ENCODE results near the gene MRPL34.
A peak's percentile ranks its signal among the peaks of the same experiment; 100 is the strongest.

The MRPL34 gene

GRCh38 chr19:17326595-17326966 is 20.9 kb downstream of the MRPL34 start:
- TF ChIP-seq, protein P1, sequence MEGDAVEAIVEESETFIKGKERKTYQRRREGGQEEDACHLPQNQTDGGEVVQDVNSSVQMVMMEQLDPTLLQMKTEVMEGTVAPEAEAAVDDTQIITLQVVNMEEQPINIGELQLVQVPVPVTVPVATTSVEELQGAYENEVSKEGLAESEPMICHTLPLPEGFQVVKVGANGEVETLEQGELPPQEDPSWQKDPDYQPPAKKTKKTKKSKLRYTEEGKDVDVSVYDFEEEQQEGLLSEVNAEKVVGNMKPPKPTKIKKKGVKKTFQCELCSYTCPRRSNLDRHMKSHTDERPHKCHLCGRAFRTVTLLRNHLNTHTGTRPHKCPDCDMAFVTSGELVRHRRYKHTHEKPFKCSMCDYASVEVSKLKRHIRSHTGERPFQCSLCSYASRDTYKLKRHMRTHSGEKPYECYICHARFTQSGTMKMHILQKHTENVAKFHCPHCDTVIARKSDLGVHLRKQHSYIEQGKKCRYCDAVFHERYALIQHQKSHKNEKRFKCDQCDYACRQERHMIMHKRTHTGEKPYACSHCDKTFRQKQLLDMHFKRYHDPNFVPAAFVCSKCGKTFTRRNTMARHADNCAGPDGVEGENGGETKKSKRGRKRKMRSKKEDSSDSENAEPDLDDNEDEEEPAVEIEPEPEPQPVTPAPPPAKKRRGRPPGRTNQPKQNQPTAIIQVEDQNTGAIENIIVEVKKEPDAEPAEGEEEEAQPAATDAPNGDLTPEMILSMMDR (IDR thresholded peaks at IDR 0.05), result no peak
- Mint-ChIP-seq H3K4me3 (peak overlapping the region; percentile 54), H3K36me3 (ENCODE audit: low read depth) (peaks cover 23% of the 10 kb centered on the region), H3K27ac (no peak overlapping the region), H3K27me3 (ENCODE audit: low read depth, poor library complexity) (peaks cover 24% of the 10 kb centered on the region), H3K9me3 (no peaks in the 10 kb centered on the region), H3K4me1 (peaks cover 25% of the 10 kb centered on the region)
- no peak for DNase-seq

DNA sequence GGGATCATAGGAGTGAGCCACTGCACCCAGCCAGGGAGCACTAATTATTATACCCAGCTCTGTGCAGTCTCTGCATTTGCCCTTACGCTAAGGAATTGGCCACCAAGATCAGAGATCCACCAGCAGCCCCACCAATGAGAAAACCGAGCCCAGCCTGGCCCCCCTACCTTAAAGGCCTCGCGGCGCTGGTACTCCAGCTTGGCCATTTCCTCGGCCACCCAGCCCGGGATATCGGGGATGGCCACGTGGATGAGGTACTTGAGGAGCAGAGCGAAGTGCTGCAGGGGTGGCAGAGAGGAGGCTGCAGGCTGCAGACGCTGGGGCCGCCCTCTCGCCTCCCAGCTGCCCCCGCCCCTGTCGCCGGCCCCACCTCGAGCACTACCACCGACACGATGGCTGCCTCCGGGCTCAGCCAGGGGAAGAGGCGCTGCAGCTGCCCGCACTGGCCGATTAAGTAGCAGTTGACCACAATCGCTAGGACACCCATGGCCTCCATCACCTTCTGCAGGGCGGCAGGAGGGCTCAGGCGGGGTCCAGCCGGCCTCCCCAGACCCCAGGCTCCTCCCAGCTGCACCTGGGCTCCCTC is 21.5 kb downstream of the MRPL34 start:
- TF ChIP-seq, protein P1 (IDR thresholded peaks at IDR 0.05), result no peak
- H3K27me3 Mint-ChIP-seq (ENCODE audit: low read depth, poor library complexity), result peaks cover 27% of the 10 kb centered on the region
- peaks cover 25% of the 10 kb centered on the region for H3K4me1 Mint-ChIP-seq
- H3K9me3 Mint-ChIP-seq, result no peaks in the 10 kb centered on the region
- peaks cover 24% of the 10 kb centered on the region for H3K36me3 Mint-ChIP-seq (ENCODE audit: low read depth)
- no peak for DNase-seq
- H3K27ac Mint-ChIP-seq, result peak overlapping the region; percentile 64
- peak overlapping the region; percentile 87 for H3K4me3 Mint-ChIP-seq

DNA sequence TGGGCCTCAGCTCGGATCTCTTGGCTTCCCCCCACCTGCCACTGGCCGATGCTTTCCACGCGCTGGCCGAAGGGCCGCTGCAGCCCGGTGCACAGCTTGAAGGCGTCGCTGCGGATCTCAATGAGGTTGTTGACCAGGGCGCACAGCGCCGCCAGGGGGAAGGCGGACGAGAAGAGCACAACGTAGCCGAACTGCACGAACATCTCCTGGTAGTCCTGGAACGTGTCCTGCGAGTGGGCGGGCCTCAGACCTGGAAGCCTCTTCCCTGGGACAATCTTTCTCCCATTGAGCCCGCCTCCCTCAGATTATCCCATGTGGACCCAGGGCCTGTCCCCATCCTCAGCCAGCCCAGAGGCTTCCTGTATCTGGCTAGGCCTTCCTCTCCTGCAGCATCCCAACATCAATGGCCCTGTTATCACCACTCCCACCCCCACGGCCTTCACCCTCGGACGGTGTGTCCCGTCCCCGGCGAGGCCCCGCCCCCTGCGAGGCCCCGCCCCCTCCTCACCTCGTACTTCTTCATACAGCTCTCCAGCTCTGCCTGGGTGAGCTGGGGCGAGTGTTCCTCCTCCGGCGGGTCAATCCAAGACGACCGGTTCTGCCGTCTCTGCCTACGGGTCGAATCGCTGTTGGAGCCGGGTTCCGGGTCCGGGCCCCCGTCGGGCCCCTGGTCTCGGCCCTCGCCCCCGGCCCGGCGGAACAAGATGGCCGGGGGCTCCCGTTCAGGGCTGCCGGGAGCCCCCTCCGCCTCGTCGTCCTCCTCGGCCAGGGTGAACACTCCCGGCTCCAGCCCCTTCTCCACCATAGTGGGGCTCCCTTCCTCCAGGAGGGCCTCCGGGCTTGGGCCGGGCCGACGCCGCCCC is 22.2 kb downstream of the MRPL34 start:
- peak overlapping the region; percentile 87 for H3K4me3 Mint-ChIP-seq
- peak overlapping the region; percentile 66 for H3K27ac Mint-ChIP-seq
- peaks cover 26% of the 10 kb centered on the region for H3K36me3 Mint-ChIP-seq (ENCODE audit: low read depth)
- H3K9me3 Mint-ChIP-seq, result no peaks in the 10 kb centered on the region
- H3K27me3 Mint-ChIP-seq (ENCODE audit: low read depth, poor library complexity), result peaks cover 27% of the 10 kb centered on the region
- peaks cover 30% of the 10 kb centered on the region for H3K4me1 Mint-ChIP-seq
- peak; percentile 87 for DNase-seq
- TF ChIP-seq, protein P1 (IDR thresholded peaks at IDR 0.05), result peak; percentile 67

DNA sequence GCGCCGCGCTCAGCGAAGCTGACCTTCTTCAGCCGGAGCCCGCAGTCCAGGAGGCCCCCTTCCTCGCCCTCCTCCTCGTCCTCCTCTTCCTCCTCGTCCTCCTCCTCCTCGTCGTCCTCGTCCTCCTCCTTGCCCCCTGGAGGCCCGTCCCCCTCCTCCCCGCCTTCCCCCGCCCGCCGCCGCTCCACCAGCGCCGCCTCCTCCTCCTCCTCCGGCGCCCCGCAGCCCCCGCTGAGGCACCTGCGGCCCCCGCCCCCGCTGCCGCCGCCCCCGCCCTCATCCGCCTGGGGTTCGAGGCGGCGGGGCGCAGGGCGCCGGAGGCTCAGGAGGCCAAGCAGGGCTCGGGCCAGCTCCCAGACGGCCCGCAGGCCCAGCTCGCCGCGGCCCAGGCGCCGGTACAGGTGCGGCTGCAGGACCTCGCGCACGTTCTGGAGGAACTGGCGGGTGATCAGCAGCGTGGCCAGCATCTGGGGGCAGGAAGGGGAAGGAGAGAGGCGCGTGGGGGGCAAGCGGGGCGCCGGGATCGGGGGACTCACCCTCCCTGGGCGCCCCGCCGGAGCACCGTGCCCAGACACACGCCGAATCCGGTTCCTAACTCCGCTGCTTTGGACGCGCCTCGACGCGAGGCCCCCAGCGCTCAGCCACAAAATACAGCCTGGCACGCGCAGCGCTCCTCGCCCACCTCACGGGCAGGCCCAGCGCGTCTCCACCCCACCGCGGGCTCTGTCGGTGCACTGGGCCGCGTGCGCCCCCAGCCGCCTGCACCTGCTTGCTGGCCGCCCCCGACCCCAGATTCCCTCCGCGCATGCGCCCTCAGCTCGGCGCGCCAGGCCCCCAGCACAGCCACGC is 23.1 kb downstream of the MRPL34 start:
- TF ChIP-seq, protein P1 (IDR thresholded peaks at IDR 0.05), result no peak
- peak; percentile 57 for DNase-seq
- H3K4me3 Mint-ChIP-seq, result peak overlapping the region; percentile 64
- H3K9me3 Mint-ChIP-seq, result no peaks in the 10 kb centered on the region
- H3K4me1 Mint-ChIP-seq, result peaks cover 35% of the 10 kb centered on the region
- H3K27me3 Mint-ChIP-seq (ENCODE audit: low read depth, poor library complexity), result peaks cover 31% of the 10 kb centered on the region
- H3K27ac Mint-ChIP-seq, result no peak overlapping the region
- peaks cover 31% of the 10 kb centered on the region for H3K36me3 Mint-ChIP-seq (ENCODE audit: low read depth)

DNA sequence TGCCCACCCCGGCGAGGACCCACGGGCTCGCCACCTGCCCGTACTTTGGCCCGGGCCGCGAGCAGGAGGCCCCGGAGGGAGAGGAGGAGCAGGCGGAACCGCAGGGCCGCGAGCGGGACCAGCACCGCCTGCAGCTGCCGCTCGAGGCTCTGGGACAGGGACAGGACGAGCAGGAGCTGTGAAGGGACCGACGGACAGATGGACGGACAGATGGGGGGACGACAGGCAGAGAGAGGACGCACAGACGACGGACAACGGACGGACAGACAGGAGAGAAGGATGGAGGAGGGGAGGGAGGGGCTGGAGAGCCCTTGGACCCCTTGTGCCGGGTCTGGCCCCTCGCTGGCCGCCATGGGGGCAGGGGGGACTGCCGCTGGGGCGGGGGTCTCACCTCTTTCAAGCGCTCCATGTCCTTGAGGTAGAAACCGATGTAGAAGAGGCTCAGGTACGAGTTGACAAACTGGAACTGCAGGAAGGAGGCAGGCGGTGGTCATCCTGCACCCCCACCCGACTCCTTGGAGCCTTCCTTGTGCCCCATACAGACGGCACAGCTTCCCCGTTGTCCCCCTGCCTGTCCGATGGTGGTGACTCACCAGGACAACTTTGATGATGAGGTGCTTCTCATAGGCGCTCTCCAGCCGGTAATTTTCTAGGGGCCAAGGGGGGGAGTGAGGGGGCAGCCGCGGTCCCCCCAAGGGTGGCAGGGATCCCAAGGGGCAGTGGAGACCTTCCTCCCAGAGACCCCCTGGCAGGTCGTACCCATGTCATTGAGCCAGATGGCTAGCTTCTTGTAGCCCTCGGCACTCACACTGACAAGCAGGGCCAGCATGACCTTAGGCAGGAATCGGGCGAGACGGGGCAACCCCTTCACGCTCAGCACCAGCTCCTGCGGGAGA is 23.9 kb downstream of the MRPL34 start:
- Mint-ChIP-seq H3K36me3 (ENCODE audit: low read depth) (peaks cover 31% of the 10 kb centered on the region), H3K9me3 (no peaks in the 10 kb centered on the region), H3K4me1 (peaks cover 39% of the 10 kb centered on the region), H3K4me3 (peak overlapping the region; percentile 47), H3K27ac (no peak overlapping the region), H3K27me3 (ENCODE audit: low read depth, poor library complexity) (peaks cover 31% of the 10 kb centered on the region)
- no peak for DNase-seq
- TF ChIP-seq, protein P1 (IDR thresholded peaks at IDR 0.05), result no peak

All from nephron progenitor cell (in vitro differentiated cells).